Gastrocnemius medialis (tissue), 4 donors: ENCODE measurements around the gene TXNRD2.

Experiments used
- CTCF ChIP-seq, 5 experiments: fragments of 450-650 bp in 3 of 5; fragments of 200-600 bp in 2 of 5; sonication (generic) in 2 of 5; IDR thresholded peaks in 4 of 5; conservative IDR thresholded peaks in 1 of 5; 1 replicate in 4 of 5; 2 replicates in 1 of 5; pipeline ENCODE4 v1.5.1; 2016 to 2019; ENCODE audit warnings: antibody characterized with exemption in 5 of 5, mild to moderate bottlenecking in 3 of 5, moderate library complexity in 3 of 5
- POLR2A ChIP-seq, 2 donors: fragments of 450-650 bp; IDR thresholded peaks; one replicate each; pipeline ENCODE4 v1.6.1; 2017; ENCODE audit warnings: antibody characterized with exemption in 2 of 2, mild to moderate bottlenecking in 2 of 2, moderate library complexity in 2 of 2

- TF ChIP-seq CTCF (IDR thresholded peaks at IDR 0.05 in 4 of 5, conservative IDR thresholded peaks at IDR 0.05 in 1 of 5) (no peak), POLR2A (IDR thresholded peaks at IDR 0.05) (no peak)
These were observed 20.2 kb upstream of the TXNRD2 start for GRCh38 chr22:19961868-19962245.
